NCI-H146 treated with DMSO at 0.1 percent for 48 hours (cell line): ENCODE results near the gene TUBA3E.
"Not testable (repeated sequence)": the region's sequence is repeated elsewhere in the genome, so short reads cannot be mapped to it uniquely, and the experiment has no call there.

Experiments used
- DNase-seq: peaks from one replicate; lab custom pipeline; 2025; ENCODE audit not compliant: unreplicated experiment; lab: John Stamatoyannopoulos, UW

The TUBA3E gene

DNA sequence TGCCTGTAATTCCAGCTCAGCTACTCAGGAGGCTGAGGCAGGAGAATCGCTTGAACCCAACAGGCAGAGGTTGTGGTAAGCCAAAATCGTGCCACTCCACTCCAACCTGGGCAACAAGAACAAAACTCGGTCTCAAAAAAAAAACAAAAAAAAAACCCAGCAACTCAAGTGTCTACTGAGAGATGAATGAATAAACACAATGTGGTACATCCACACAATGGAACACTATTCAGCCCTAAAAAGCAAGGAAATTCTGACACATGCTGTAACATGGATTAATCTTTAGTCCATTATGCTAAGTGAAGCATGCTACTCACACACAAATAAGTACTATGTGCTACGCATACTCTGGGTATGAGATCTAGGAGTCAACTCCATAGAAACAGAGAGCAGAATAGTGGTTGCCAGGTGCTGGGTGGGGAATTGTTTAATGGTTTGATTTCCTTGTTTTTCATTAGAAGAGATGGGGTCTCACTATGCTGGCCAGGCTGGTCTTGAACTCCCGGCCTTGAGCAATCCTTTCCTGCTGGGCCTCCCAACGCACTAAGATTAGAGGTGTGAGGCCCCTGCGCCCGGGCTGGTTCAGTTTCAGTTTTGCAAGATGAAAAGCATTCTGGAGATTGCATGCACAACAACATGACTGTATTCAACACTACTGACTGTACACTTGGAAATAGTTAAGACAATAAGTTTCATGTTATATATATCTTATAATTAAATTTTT lies 32.8 kb downstream of the TUBA3E start:
- DNase-seq = no peak

- no peak for DNase-seq
Measured at GRCh38 chr2:130162968-130163367, 35.3 kb downstream of the TUBA3E start.

DNA sequence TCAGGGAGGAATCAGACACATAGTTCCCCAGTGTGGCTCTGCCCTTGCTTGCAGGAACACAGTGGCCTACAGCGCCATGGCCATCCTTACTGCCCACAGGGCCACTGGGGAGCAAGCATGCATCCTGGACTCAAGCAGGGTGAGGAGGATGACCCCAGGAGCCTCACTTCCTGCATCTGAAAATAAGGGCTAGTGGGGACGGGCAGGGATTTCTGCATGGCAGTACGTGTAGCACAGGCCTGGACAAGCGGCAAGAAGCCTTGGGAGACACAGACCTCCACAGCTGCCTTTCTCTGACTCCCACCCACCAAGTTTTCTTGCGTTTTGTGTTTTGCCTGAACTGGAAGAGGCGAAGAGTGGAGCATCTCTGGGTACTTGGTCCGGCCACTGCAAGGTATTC lies 35.8 kb downstream of the TUBA3E start:
- DNase-seq = not testable (repeated sequence)

- DNase-seq = not testable (repeated sequence)
Measured at GRCh38 chr2:130160838-130161705, 37.2 kb downstream of the TUBA3E start.

DNA sequence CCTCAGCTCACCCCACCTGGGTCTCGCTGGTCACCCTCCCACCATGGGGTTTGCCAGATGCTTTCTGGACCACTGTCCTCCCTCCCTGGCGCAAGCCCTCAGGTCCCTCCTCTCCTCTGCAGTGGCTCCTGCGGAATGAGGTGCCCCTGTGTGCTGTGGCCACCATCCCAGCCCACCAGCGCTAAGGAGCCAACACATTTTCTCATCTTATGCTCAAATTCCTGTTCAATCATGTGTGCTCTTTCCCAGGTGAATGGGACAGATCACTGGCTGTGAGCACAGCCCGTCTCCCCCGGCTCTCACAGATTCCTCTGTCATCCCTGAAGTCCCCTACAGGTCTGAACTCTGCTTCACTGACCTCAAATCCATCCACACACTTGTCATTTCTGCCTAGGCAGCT lies 38.1 kb downstream of the TUBA3E start:
- no peak for DNase-seq

GRCh38 chr2:130159376-130159775 lies 38.9 kb downstream of the TUBA3E start:
- DNase-seq = not testable (repeated sequence)

- DNase-seq = no peak
Measured at GRCh38 chr2:130158631-130159030, 39.6 kb downstream of the TUBA3E start.

DNA sequence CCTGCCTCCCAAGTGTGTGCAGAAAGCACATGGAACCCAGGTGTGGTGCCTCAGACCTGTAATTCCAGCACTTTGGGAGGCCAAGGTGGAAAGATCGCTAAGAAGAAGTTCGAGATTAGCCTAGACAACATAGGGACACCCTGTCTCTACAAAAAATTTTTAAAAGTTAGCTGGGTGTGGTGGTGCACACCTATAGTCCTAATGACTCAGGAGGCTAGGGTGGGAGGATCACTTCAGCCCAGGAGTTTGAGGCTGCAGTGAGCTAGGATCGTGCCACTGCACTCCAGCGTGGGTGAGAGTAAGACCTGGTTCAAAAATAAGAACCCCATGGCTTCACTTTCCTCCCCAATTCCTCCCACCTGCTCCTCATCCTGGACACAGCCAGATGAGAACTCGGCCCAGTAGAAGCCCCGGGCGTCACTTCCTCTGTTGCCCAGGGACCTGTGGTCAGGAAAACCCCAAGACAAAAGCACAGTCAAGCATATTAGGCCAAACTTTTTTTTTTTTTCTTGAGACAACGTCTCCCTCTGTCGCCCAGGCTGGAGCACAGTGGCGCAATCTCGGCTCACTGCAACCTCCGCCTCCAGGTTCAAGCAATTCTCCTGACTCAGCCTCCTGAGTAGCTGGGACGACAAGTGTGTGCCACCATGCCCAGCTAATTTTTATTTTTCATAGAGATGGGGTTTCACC lies 40.3 kb downstream of the TUBA3E start:
- not testable (repeated sequence) for DNase-seq

DNA sequence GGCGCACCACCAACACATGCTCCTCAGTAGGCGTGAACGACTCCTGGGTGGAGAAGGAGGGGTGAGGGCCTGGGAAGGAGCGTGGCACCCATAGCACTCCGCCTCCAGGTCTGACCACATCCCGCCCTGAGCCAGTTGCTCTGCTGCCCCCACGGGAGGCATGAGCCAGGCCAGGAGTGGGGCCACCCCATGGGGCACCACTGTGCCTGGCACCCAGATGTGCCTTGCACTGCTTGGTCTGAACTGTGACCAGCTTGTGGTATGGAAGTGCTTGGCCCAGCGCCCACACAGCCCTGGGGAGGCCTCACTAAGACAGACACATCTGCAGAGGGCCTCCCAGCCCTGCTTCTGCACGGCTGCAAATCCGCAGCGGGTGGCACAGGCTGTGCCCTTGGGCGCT lies 40.9 kb downstream of the TUBA3E start:
- DNase-seq = not testable (repeated sequence)

DNA sequence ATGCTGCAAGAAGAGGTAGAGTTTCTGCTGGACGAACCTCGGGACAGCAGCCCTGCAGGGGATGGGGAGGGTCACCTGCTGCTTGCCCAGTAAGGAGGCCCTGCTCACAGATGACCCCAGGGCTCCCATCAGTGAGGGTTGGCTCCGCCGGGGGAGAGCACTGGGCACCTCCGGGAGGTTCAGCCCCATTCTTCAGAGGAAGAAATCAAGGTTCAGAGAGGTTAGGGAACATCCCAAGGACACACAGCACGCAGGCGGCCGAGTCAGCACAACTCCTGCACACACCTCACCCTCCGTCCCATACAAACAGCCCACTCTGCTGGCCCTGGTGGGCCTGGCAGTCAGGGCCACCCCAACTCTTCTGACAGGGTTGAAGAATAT lies 41.6 kb downstream of the TUBA3E start:
- no peak for DNase-seq

- not testable (repeated sequence) for DNase-seq
Measured at GRCh38 chr2:130155956-130156623, 42.1 kb downstream of the TUBA3E start.

GRCh38 chr2:130154773-130155765 lies 43.2 kb downstream of the TUBA3E start:
- no peak for DNase-seq

DNA sequence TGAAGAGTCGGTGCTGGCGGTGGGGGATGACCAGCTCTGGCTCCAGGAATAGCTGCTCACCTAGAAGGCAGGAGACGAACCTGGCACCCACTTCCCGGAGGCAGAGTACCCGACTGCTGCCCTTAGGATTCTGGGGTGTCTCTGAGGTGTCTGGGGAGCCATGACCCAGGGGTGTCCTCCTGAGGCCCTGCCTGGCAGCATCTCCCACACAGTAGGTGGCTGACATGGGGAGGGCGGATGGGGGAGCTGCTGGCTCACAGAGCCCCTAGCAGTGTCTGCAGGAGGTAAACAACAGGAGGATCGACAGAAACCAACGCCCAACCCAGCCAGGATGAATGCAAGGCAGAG lies 43.8 kb downstream of the TUBA3E start:
- DNase-seq = not testable (repeated sequence)

GRCh38 chr2:130153721-130154422 lies 44.4 kb downstream of the TUBA3E start:
- DNase-seq = not testable (repeated sequence)

GRCh38 chr2:130152816-130153595 lies 45.2 kb downstream of the TUBA3E start:
- no peak for DNase-seq

- DNase-seq = not testable (repeated sequence)
Measured at GRCh38 chr2:130152136-130152815, 46.0 kb downstream of the TUBA3E start.

DNA sequence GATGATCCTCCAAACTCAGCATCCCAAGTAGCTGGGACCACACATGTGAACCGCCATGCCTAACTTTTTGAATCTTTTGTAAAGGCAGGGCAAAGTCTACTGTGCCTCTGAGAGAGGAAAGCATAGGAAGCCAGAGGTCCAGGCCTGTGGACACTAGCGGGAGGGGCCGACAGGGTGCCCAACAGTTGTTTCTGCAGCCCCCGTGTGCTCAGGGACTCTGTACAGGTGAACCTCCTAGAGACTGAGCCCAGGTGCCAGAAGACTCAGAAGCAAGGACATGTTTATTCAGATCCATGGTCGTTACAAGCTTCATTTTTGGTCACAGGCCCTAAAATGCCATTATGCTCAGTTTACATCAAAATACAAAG lies 47.1 kb downstream of the TUBA3E start:
- not testable (repeated sequence) for DNase-seq
